ENCODE measurements around the gene CD84.

CD84 gene

GRCh38 chr1:160579216-160579701 is at the start of gene CD84:
Gene CD84, minus strand, starts transcription at chr1:160579496. Its CDS starts 59 bp downstream, at chr1:160579437.
- no peak for DNase-seq

GRCh38 chr1:160628799-160629263 is 49.5 kb upstream of the CD84 start:
- DNase-seq, result no peak

- DNase-seq, result peak; percentile 69
These were observed 48.5 kb upstream of the CD84 start for GRCh38 chr1:160627677-160628289.

- DNase-seq, result no peak
These were observed 47.4 kb upstream of the CD84 start for GRCh38 chr1:160626509-160627342.

GRCh38 chr1:160625725-160626498 is 46.6 kb upstream of the CD84 start:
- peak; percentile 78 for DNase-seq

GRCh38 chr1:160625321-160625720 is 46.0 kb upstream of the CD84 start:
- DNase-seq, result no peak

GRCh38 chr1:160624464-160624863 is 45.2 kb upstream of the CD84 start:
- DNase-seq, result no peak

GRCh38 chr1:160623862-160624261 is 44.6 kb upstream of the CD84 start:
- no peak for DNase-seq

- peak; percentile 60 for DNase-seq
These were observed 43.9 kb upstream of the CD84 start for GRCh38 chr1:160623227-160623633.

- no peak for DNase-seq
These were observed 43.4 kb upstream of the CD84 start for GRCh38 chr1:160622501-160623226.

GRCh38 chr1:160621633-160622413 is 42.5 kb upstream of the CD84 start:
- DNase-seq, result no peak

- no peak for DNase-seq
These were observed 41.8 kb upstream of the CD84 start for GRCh38 chr1:160620942-160621632.

GRCh38 chr1:160619742-160620277 is 40.5 kb upstream of the CD84 start:
- DNase-seq, result no peak

GRCh38 chr1:160618763-160619274 is 39.5 kb upstream of the CD84 start:
- DNase-seq, result peak; percentile 57

- no peak for DNase-seq
These were observed 39.0 kb upstream of the CD84 start for GRCh38 chr1:160618327-160618726.

- no peak for DNase-seq
These were observed 36.4 kb upstream of the CD84 start for GRCh38 chr1:160615660-160616059.

- no peak for DNase-seq
These were observed 35.1 kb upstream of the CD84 start for GRCh38 chr1:160614410-160614809.

- DNase-seq, result no peak
These were observed 33.4 kb upstream of the CD84 start for GRCh38 chr1:160612613-160613218.

GRCh38 chr1:160610569-160611242 is 31.4 kb upstream of the CD84 start:
- no peak for DNase-seq

- no peak for DNase-seq
These were observed 29.6 kb upstream of the CD84 start for GRCh38 chr1:160608941-160609340.

All from stimulated activated CD4-positive, alpha-beta T cell treated with anti-CD3 and anti-CD28 coated beads, Interleukin-4, amount 100 ng/mL, for 24 hours (primary cell).